Activated T-helper 1 cell treated with anti-CD3 and anti-CD28 coated beads, Interleukin-12 subunit alpha, Interleukin-12 subunit beta, Interleukin-2, Interleukin-4 antibody, amounts not matched to agents 30 ng/mL and 10 ng/mL and 1 ng/mL, durations not matched to agents 14 hours and 24 hours and 36 hours (primary cell): Measurements from ENCODE around the gene TERB2. TPM values are rescaled to one million over a fixed set of nuclear protein-coding genes. Genes with fewer than 3 reads are reported as not detected.

ENCODE experiments used
- total RNA-seq: library from RNA; stranded (reverse); gene quantifications from 2 replicates; pipeline ENCODE4 v1.2.3, GENCODE V29; 2022

Gene TERB2
- total RNA-seq, 1 donor from 2014 or later = not detected

Other genes starting within 250 kb of the TERB2 start
- 11.1 and 11.5 TPM in 2 replicates for gene PATL2, start 245.4 kb upstream of the TERB2 start, total RNA-seq
- 4,313 and 4,559 TPM in 2 replicates for gene B2M, start 245.2 kb upstream of the TERB2 start, total RNA-seq
- gene TRIM69, start 220.2 kb upstream of the TERB2 start, total RNA-seq = 43.8 and 46.4 TPM in 2 replicates
- gene SORD, start 66.5 kb downstream of the TERB2 start, total RNA-seq = 19.9 and 21.5 TPM in 2 replicates
- not detected in 2 replicates for gene DUOX2, start 157.5 kb downstream of the TERB2 start, total RNA-seq
- not detected in 2 replicates for gene DUOXA2, start 157.6 kb downstream of the TERB2 start, total RNA-seq
- gene DUOXA1, start 173.2 kb downstream of the TERB2 start, total RNA-seq = 0.37 TPM in 1 of 2 replicates, not detected in the other
- gene DUOX1, start 173.3 kb downstream of the TERB2 start, total RNA-seq = 0.10 and 0.13 TPM in 2 replicates
- 14.5 and 16.3 TPM in 2 replicates for gene SHF, start 231.3 kb downstream of the TERB2 start, total RNA-seq